GM18502 (cell line): ENCODE results near the gene EIF2B1.
"Not testable (repeated sequence)": the region's sequence is repeated elsewhere in the genome, so short reads cannot be mapped to it uniquely, and the experiment has no call there.

Experiments
- ATAC-seq: cut with Tn5 transposase; IDR thresholded peaks from one replicate; pipeline ENCODE4 v1.9.1; 2021; ENCODE audit warnings: mild to moderate bottlenecking; ENCODE audit not compliant: unreplicated experiment, poor library complexity

EIF2B1 gene

GRCh38 chr12:123621101-123621500, 12.4 kb downstream of the EIF2B1 start:
- no peak for ATAC-seq

- ATAC-seq = no peak
These were observed 15.9 kb downstream of the EIF2B1 start for GRCh38 chr12:123617580-123617979.

- ATAC-seq = no peak
These were observed 16.3 kb downstream of the EIF2B1 start for GRCh38 chr12:123617144-123617543.

GRCh38 chr12:123614531-123614930, 19.0 kb downstream of the EIF2B1 start:
- ATAC-seq = no peak

- ATAC-seq = no peak
These were observed 19.4 kb downstream of the EIF2B1 start for GRCh38 chr12:123614110-123614509.

GRCh38 chr12:123608182-123608581, 25.3 kb downstream of the EIF2B1 start:
- no peak for ATAC-seq

- ATAC-seq = no peak
These were observed 25.7 kb downstream of the EIF2B1 start for GRCh38 chr12:123607756-123608155.

GRCh38 chr12:123603495-123603894, 30.0 kb downstream of the EIF2B1 start:
- ATAC-seq = not testable (repeated sequence)

GRCh38 chr12:123602651-123603195, 30.8 kb downstream of the EIF2B1 start:
- no peak for ATAC-seq

GRCh38 chr12:123601602-123602489, 31.6 kb downstream of the EIF2B1 start, which contains the start of gene DDX55:
DDX55 (plus strand) TSS chr12:123602099; CDS start chr12:123602149, 50 bp downstream.
- peak; percentile 89 for ATAC-seq

- no peak for ATAC-seq
These were observed 33.8 kb downstream of the EIF2B1 start for GRCh38 chr12:123599721-123600120.

GRCh38 chr12:123599310-123599709, 34.2 kb downstream of the EIF2B1 start:
- no peak for ATAC-seq

GRCh38 chr12:123598522-123598921, 35.0 kb downstream of the EIF2B1 start:
- no peak for ATAC-seq

GRCh38 chr12:123597100-123597499, 36.4 kb downstream of the EIF2B1 start:
- ATAC-seq = no peak

- no peak for ATAC-seq
These were observed 37.8 kb downstream of the EIF2B1 start for GRCh38 chr12:123595729-123596128.

GRCh38 chr12:123591702-123592481, 41.6 kb downstream of the EIF2B1 start:
- ATAC-seq = no peak

GRCh38 chr12:123580772-123581171, 52.7 kb downstream of the EIF2B1 start:
- ATAC-seq = no peak

GRCh38 chr12:123578829-123579228, 54.7 kb downstream of the EIF2B1 start:
- not testable (repeated sequence) for ATAC-seq

- no peak for ATAC-seq
These were observed 55.2 kb downstream of the EIF2B1 start for GRCh38 chr12:123578243-123578642.

- ATAC-seq = no peak
These were observed 56.9 kb downstream of the EIF2B1 start for GRCh38 chr12:123576611-123577010.

GRCh38 chr12:123573870-123574269, 59.6 kb downstream of the EIF2B1 start:
- no peak for ATAC-seq
